SK-N-MC (cell line): ENCODE results near the gene CFAP221.

Experiments
- EZH2 ChIP-seq: fragments of 200-600 bp; sonication (generic); IDR thresholded peaks from one replicate; pipeline ENCODE4 v1.6.1; 2017; ENCODE audit warnings: antibody characterized with exemption
- FOXP2 ChIP-seq: optimal IDR thresholded peaks from 2 replicates; pipeline ENCODE3; 2011; ENCODE audit warnings: mild to moderate bottlenecking, moderate library complexity; ENCODE audit not compliant: insufficient read depth; ENCODE audit errors: extremely low read length, control extremely low read depth
- POLR2AphosphoS5 ChIP-seq: IDR thresholded peaks from 2 replicates; pipeline ENCODE4 v1.6.1; 2012; ENCODE audit warnings: mild to moderate bottlenecking, low read depth, low read length, borderline replicate concordance

DNA sequence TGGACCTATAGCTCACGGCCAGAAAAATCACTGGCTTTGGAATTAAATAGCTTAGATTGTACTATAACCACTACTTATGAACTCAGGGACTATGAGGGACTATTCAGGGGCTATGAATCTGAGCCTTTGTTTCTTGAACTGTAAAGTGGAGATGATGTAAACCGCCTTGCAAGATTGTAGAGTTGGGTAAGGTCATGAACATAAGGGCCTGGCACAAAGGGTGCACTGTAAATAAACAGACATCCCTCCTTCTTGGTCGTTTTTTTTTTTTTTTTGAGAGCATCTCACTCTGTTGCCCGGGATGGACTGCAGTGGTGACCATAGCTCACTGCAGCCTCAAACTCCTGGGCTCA is 137.6 kb downstream of the CFAP221 start:
- no peak for TF ChIP-seq POLR2AphosphoS5
- TF ChIP-seq EZH2: no peak
- TF ChIP-seq FOXP2: no peak
